Ovary (tissue), 9 donors: ENCODE data around the gene IFNG-AS1. TPM values are rescaled to one million over a fixed set of nuclear protein-coding genes. Genes with fewer than 3 reads are reported as not detected.

Experiments
- DNase-seq, 5 donors: peaks; one replicate each; pipeline ENCODE4 v3.0.0-alpha.2; 2019 to 2020
- H3K27ac ChIP-seq, 2 donors: fragments of 200-600 bp; one replicate each; pipeline versions ENCODE4 v1.5.1 to v1.8.0; 2019 to 2022
- H3K27me3 ChIP-seq: fragments of 200-600 bp; one replicate; pipeline ENCODE4 v1.8.0; 2022
- H3K36me3 ChIP-seq: fragments of 200-600 bp; sonication (generic); one replicate; pipeline ENCODE4 v1.5.1; 2019
- H3K4me1 ChIP-seq: one replicate; pipeline ENCODE4 v1.8.1; 2013; ENCODE audit warnings: mild to moderate bottlenecking, moderate library complexity; ENCODE audit not compliant: insufficient read depth
- H3K4me3 ChIP-seq: fragments of 200-600 bp; sonication (generic); one replicate; pipeline ENCODE4 v1.5.1; 2017
- H3K9me3 ChIP-seq, 2 donors: fragments of 200-600 bp in 1 of 2; sonication (generic) in 1 of 2; one replicate each; pipeline versions ENCODE4 v1.5.1 to v1.8.1; 2013 to 2019; ENCODE audit warnings: mild to moderate bottlenecking in 1 of 2, moderate library complexity in 1 of 2
- CTCF ChIP-seq, 3 donors: fragments of 450-650 bp in 2 of 3; fragments of 200-600 bp in 1 of 3; IDR thresholded peaks; one replicate each; pipeline versions ENCODE4 v1.5.1 to v1.8.0; 2016 to 2022; ENCODE audit warnings: antibody characterized with exemption in 3 of 3, mild to moderate bottlenecking in 1 of 3
- EP300 ChIP-seq: sonication (generic); formaldehyde crosslinking; IDR thresholded peaks from one replicate; pipeline ENCODE4 v1.6.1; 2017; ENCODE audit warnings: antibody characterized with exemption
- POLR2A ChIP-seq: fragments of 450-650 bp; IDR thresholded peaks from one replicate; pipeline ENCODE4 v1.6.1; 2017; ENCODE audit warnings: antibody characterized with exemption, mild to moderate bottlenecking, moderate library complexity
- WGBS, 3 donors: extraction: QIAGEN DNeasy Blood & Tissue Kit in 1 of 3; methylation state at CpG; one replicate each; pipeline versions ENCODE4 v1.1.5 to v1.1.7; 2013 to 2017; 5-methylcytosine and 5-hydroxymethylcytosine counted together
- intact Hi-C, 4 donors: fragments of 100-400 bp; cut with DNase I; formaldehyde crosslinking; loops; one replicate each; pipeline versions ENCODE4 v1.11.0 to v1.15.1; 2022 to 2023
- polyA plus RNA-seq, 2 donors: library from polyadenylated mRNA; stranded (reverse); fragments of 200-250 nt in 1 of 2; fragments of 350-450 nt in 1 of 2; fragmentation: Illumina TruSeq in 1 of 2; extraction: RNeasy Lipid Tissue Mini Kit (QIAGEN cat#74804) in 1 of 2; gene quantifications; one replicate each; pipeline ENCODE4 v1.2.3, GENCODE V29; 2013 to 2014
- total RNA-seq, 7 donors: library from RNA; depleted of rRNA in 2 of 7; stranded (reverse); fragments of >200 nt in 2 of 7; fragmentation: NEBNext Ultra II Directional in 3 of 7; extraction: Animal tissue kit (Norgen Biotek cat#: 25700) in 3 of 7; gene quantifications; one replicate each; pipeline versions ENCODE4 v1.1.0 to v1.2.4, GENCODE V29; 2016 to 2023
- donor health status: DM: no; HTN: no; CAD: no; lungs with moderate emphysema.
- donor health status: DM: no; HTN: no; CAD: no.
- donor health status: Bipolar disorder and iron deficiency.
- donor health status: DM: yes; HTN: yes; CAD: no.
- donor health status: DM: no; HTN: no; CAD: no.
- donor health status: DM: yes; HTN: yes; CAD: no.

The IFNG-AS1 gene
- total and polyA plus RNA-seq, 9 donors = not detected

GRCh38 chr12:67981287-67982162, 7.7 kb upstream of the IFNG-AS1 start:
- intact Hi-C loops = no loop called here
- Histone ChIP-seq H3K27me3 (no peaks in the 10 kb centered on the region), H3K4me1 (no peaks in the 10 kb centered on the region), H3K27ac (no peak overlapping the region), H3K9me3 (no peaks in the 10 kb centered on the region), H3K36me3 (no peaks in the 10 kb centered on the region), H3K4me3 (no peak overlapping the region)
- 29 to 37% (median 33%) methylated on average over 4 of the region's 4 CpGs for WGBS, 3 donors
- no peak for DNase-seq
- TF ChIP-seq POLR2A (no peak), CTCF (IDR thresholded peaks at IDR 0.05) (no peak), EP300 (no peak)

- no peak overlapping the region for H3K27ac ChIP-seq
- DNase-seq = no peak
- H3K4me3 ChIP-seq = no peak overlapping the region
- no peaks in the 10 kb centered on the region for H3K4me1 ChIP-seq
- intact Hi-C loops = no loop called here
- no peaks in the 10 kb centered on the region for H3K27me3 ChIP-seq
- WGBS, 3 donors = 28 to 39% (median 30%) methylated on average over 6 of the region's 6 CpGs
- H3K36me3 ChIP-seq = no peaks in the 10 kb centered on the region
- H3K9me3 ChIP-seq = no peaks in the 10 kb centered on the region
- TF ChIP-seq EP300 (no peak), POLR2A (no peak), CTCF (IDR thresholded peaks at IDR 0.05) (no peak)
Measured at GRCh38 chr12:67982164-67982563, 7.1 kb upstream of the IFNG-AS1 start.

GRCh38 chr12:67986632-67987031, 2.6 kb upstream of the IFNG-AS1 start:
- no peaks in the 10 kb centered on the region for H3K4me1 ChIP-seq
- H3K27me3 ChIP-seq = no peaks in the 10 kb centered on the region
- TF ChIP-seq POLR2A = no peak
- no peak for TF ChIP-seq EP300
- TF ChIP-seq CTCF (IDR thresholded peaks at IDR 0.05) = no peak
- no peak overlapping the region for H3K27ac ChIP-seq
- H3K36me3 ChIP-seq = no peaks in the 10 kb centered on the region
- intact Hi-C loops = no loop called here
- H3K4me3 ChIP-seq = no peak overlapping the region
- H3K9me3 ChIP-seq = no peaks in the 10 kb centered on the region
- no peak for DNase-seq

- no peaks in the 10 kb centered on the region for H3K4me1 ChIP-seq
- TF ChIP-seq POLR2A = no peak
- no peak for TF ChIP-seq EP300
- no peak for TF ChIP-seq CTCF (IDR thresholded peaks at IDR 0.05)
- DNase-seq = no peak
- H3K36me3 ChIP-seq = no peaks in the 10 kb centered on the region
- H3K4me3 ChIP-seq = no peak overlapping the region
- no peaks in the 10 kb centered on the region for H3K9me3 ChIP-seq
- H3K27me3 ChIP-seq = no peaks in the 10 kb centered on the region
- no peak overlapping the region for H3K27ac ChIP-seq
- WGBS, 3 donors = 60 to 66% (median 66%) methylated on average over 1 of the region's 1 CpG
- intact Hi-C loops = no loop called here
Measured at GRCh38 chr12:67988601-67989021, 636 bp upstream of the IFNG-AS1 start.
